HEK293 (cell line): ENCODE data around the gene SECISBP2L.

Experiments used
- CTCF ChIA-PET: fragments of 350-600 bp; formaldehyde crosslinking; extraction: SDS; loops from one replicate; lab custom pipeline; 2021; ENCODE audit warnings: antibody characterized with exemption; lab: Yijun Ruan, JAX
- POLR2A ChIA-PET: fragments of 300-600 bp; formaldehyde crosslinking; extraction: SDS; loops from one replicate; lab custom pipeline; 2020; ENCODE audit warnings: antibody characterized with exemption, inconsistent platforms; lab: Yijun Ruan, JAX
- H3K27ac ChIP-seq: fragments of 200-500 bp; sonication (Bioruptor generic); 2 replicates; pipeline ENCODE4 v1.5.1; 2014; ENCODE audit warnings: low read depth, low read length, control low read depth, inconsistent platforms; ENCODE audit errors: extremely low read depth
- H3K36me3 ChIP-seq, 2 experiments: fragments of 200-500 bp in 1 of 2; sonication (Bioruptor generic) in 1 of 2; 1 replicate in 1 of 2; 2 replicates in 1 of 2; pipeline ENCODE4 v1.5.1; 2014 to 2017; ENCODE audit warnings: inconsistent platforms in 2 of 2, low read length in 2 of 2; ENCODE audit not compliant: control insufficient read depth in 2 of 2, insufficient read depth in 1 of 2
- H3K4me1 ChIP-seq: fragments of 200-500 bp; sonication (Bioruptor generic); 2 replicates; pipeline ENCODE4 v1.5.1; 2014; ENCODE audit warnings: mild to moderate bottlenecking, low read length, inconsistent platforms; ENCODE audit not compliant: control insufficient read depth, insufficient read depth
- H3K4me3 ChIP-seq: 2 replicates; pipeline ENCODE4 v1.5.1; 2011; ENCODE audit warnings: low read depth, mild to moderate bottlenecking, control low read depth, low read length, moderate library complexity
- H3K9me3 ChIP-seq: fragments of 200-500 bp; sonication (Bioruptor generic); 2 replicates; pipeline ENCODE4 v1.5.1; 2014; ENCODE audit warnings: low read depth, low read length, inconsistent platforms; ENCODE audit not compliant: control insufficient read depth, insufficient read depth
- HIC1 ChIP-seq: fragments of 450-650 bp; formaldehyde crosslinking; IDR thresholded peaks from 2 replicates; pipeline ENCODE4 v1.5.1; 2016; ENCODE audit warnings: missing biosample characterization, missing genetic modification characterization
- PRDM2 ChIP-seq: fragments of 450-650 bp; formaldehyde crosslinking; IDR thresholded peaks from 2 replicates; pipeline ENCODE4 v1.5.1; 2016; ENCODE audit warnings: missing biosample characterization, missing genetic modification characterization, borderline replicate concordance
- SCRT2 ChIP-seq: fragments of 450-650 bp; formaldehyde crosslinking; IDR thresholded peaks from 2 replicates; pipeline ENCODE4 v1.5.1; 2016; ENCODE audit warnings: missing biosample characterization, missing genetic modification characterization
- SETDB1 ChIP-seq: IDR thresholded peaks from one replicate; pipeline ENCODE4 v1.6.1; 2017; ENCODE audit warnings: mild to moderate bottlenecking, low read length, moderate library complexity, mixed read lengths; ENCODE audit not compliant: insufficient read length
- SP7 ChIP-seq: fragments of 450-650 bp; formaldehyde crosslinking; IDR thresholded peaks from 2 replicates; pipeline ENCODE4 v1.5.1; 2016; ENCODE audit warnings: missing biosample characterization, missing genetic modification characterization
- ZBTB17 ChIP-seq: fragments of 450-650 bp; formaldehyde crosslinking; IDR thresholded peaks from 2 replicates; pipeline ENCODE4 v1.5.1; 2016; ENCODE audit warnings: missing biosample characterization, missing genetic modification characterization
- ZNF184 ChIP-seq: fragments of 450-650 bp; IDR thresholded peaks from 2 replicates; pipeline ENCODE4 v1.5.1; 2018; ENCODE audit warnings: missing biosample characterization, mild to moderate bottlenecking, missing genetic modification characterization
- ZNF292 ChIP-seq: fragments of 450-650 bp; formaldehyde crosslinking; IDR thresholded peaks from 2 replicates; pipeline ENCODE4 v1.5.1; 2016; ENCODE audit warnings: low read depth, missing biosample characterization, missing genetic modification characterization, borderline replicate concordance
- ZNF350 ChIP-seq: fragments of 450-650 bp; formaldehyde crosslinking; IDR thresholded peaks from 2 replicates; pipeline ENCODE4 v1.5.0; 2017; ENCODE audit warnings: missing biosample characterization, mild to moderate bottlenecking, missing genetic modification characterization
- ZNF548 ChIP-seq: fragments of 450-650 bp; formaldehyde crosslinking; IDR thresholded peaks from 2 replicates; pipeline ENCODE4 v1.5.1; 2016; ENCODE audit warnings: missing biosample characterization, missing genetic modification characterization
- ZNF654 ChIP-seq: fragments of 450-650 bp; formaldehyde crosslinking; IDR thresholded peaks from 2 replicates; pipeline ENCODE4 v1.5.1; 2016; ENCODE audit warnings: low read depth, missing biosample characterization, missing genetic modification characterization
- ZNF704 ChIP-seq: fragments of 450-650 bp; formaldehyde crosslinking; IDR thresholded peaks from 2 replicates; pipeline ENCODE4 v1.5.1; 2016; ENCODE audit warnings: missing biosample characterization, missing genetic modification characterization
- TF ChIP-seq, protein P1 (sequence below): fragments of 450-650 bp; formaldehyde crosslinking; IDR thresholded peaks from 2 replicates; pipeline ENCODE4 v1.5.1; 2016; ENCODE audit warnings: missing biosample characterization, missing genetic modification characterization

The SECISBP2L gene

GRCh38 chr15:48966595-48967301, 79.5 kb downstream of the SECISBP2L start:
- Histone ChIP-seq H3K36me3 (no peaks in the 10 kb centered on the region), H3K27ac (no peak overlapping the region), H3K9me3 (no peaks in the 10 kb centered on the region), H3K4me1 (no peaks in the 10 kb centered on the region), H3K4me3 (no peak overlapping the region)
- CTCF ChIA-PET = interaction anchor here (0.9 to 4.6 kb wide), 6 partner anchors 8 to 269 kb away, joined by 3 to 34 read pairs (median 4); no protein-coding TSS in a partner anchor
- POLR2A ChIA-PET = no interaction called here
- TF ChIP-seq ZNF704 (tag by site-specific recombination) (no peak), SETDB1 (no peak), ZNF184 (no peak), ZNF548 (no peak), SP7 (tag by site-specific recombination) (no peak), ZNF292 (tag by site-specific recombination) (no peak), PRDM2 (tag by site-specific recombination) (no peak), SCRT2 (tag by site-specific recombination) (no peak)

DNA sequence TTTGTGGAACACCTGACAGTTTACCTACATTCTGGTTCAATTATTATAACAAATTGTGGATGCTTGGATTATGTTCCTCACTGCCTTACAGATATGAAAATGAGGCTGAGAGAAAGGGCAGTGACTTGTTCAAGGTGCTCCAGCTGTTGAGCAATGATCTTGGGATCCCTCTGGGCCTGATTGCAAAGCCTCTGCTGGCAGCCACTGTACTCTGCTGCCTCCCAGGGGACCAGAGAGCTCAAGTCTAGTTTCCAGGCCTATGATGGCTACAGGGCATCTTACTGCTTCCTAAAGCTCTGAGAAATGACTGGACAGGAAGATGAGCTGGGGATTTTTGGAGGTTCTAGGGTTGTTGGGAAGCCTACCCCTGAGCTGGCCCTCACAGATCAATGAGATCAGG, 80.3 kb downstream of the SECISBP2L start:
- no peaks in the 10 kb centered on the region for H3K36me3 ChIP-seq
- POLR2A ChIA-PET = no interaction called here

More for the DNA sequence above, 80.3 kb downstream of the SECISBP2L start:
- no peak overlapping the region for H3K27ac ChIP-seq
- CTCF ChIA-PET = interaction anchor here (0.8 to 4.6 kb wide), 6 partner anchors 9 to 269 kb away, joined by 3 to 34 read pairs (median 3); no protein-coding TSS in a partner anchor
- H3K4me1 ChIP-seq = no peaks in the 10 kb centered on the region
- TF ChIP-seq ZNF654 (peak; percentile 26), ZBTB17 (tag by site-specific recombination) (0 out of 2 replicates have a peak, but pooled peaks have one; percentile 11), HIC1 (tag by site-specific recombination) (no peak), ZNF350 (tag by site-specific recombination) (no peak)
- TF ChIP-seq, protein P1, sequence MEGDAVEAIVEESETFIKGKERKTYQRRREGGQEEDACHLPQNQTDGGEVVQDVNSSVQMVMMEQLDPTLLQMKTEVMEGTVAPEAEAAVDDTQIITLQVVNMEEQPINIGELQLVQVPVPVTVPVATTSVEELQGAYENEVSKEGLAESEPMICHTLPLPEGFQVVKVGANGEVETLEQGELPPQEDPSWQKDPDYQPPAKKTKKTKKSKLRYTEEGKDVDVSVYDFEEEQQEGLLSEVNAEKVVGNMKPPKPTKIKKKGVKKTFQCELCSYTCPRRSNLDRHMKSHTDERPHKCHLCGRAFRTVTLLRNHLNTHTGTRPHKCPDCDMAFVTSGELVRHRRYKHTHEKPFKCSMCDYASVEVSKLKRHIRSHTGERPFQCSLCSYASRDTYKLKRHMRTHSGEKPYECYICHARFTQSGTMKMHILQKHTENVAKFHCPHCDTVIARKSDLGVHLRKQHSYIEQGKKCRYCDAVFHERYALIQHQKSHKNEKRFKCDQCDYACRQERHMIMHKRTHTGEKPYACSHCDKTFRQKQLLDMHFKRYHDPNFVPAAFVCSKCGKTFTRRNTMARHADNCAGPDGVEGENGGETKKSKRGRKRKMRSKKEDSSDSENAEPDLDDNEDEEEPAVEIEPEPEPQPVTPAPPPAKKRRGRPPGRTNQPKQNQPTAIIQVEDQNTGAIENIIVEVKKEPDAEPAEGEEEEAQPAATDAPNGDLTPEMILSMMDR (tag by site-specific recombination) = peak; percentile 32; the same call in 1 of the 2 replicates
- H3K4me3 ChIP-seq = no peak overlapping the region
- no peaks in the 10 kb centered on the region for H3K9me3 ChIP-seq
